ENCODE results near the gene ZEB2.

ZEB2 gene

GRCh38 chr2:144475569-144476275 lies 44.2 kb downstream of the ZEB2 start:
- H3K27ac ChIP-seq: no peak overlapping the region
- no peak for DNase-seq (ENCODE audit: low read depth, low spot score)

- no peak for DNase-seq (ENCODE audit: low read depth, low spot score)
- no peak overlapping the region for H3K27ac ChIP-seq
Measured at GRCh38 chr2:144475044-144475443, 44.9 kb downstream of the ZEB2 start.

GRCh38 chr2:144474017-144474416 lies 45.9 kb downstream of the ZEB2 start:
- H3K27ac ChIP-seq: no peak overlapping the region
- DNase-seq (ENCODE audit: low read depth, low spot score): no peak

DNA sequence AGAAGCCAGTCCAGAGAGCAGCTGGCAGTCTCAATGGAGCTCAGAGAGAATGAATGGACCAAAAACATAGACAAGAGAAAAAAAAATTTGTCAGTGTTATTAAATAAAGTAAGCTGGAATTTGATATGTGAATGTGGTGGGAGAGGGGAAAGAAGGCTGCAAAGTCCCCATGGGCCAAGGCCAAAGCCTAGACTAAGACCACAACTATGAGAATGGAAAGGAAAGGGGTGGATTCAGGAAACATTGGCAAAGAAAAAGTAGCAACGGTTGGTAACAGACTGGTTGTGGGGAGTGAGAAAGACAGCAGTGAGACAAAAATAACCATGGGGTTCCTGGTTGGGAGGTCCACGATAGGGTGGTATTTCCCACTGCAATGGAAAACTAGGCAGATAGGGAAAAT lies 47.0 kb downstream of the ZEB2 start:
- H3K27ac ChIP-seq: no peak overlapping the region
- DNase-seq (ENCODE audit: low read depth, low spot score): no peak

- no peak overlapping the region for H3K27ac ChIP-seq
- DNase-seq (ENCODE audit: low read depth, low spot score): no peak
Measured at GRCh38 chr2:144472046-144472412, 47.9 kb downstream of the ZEB2 start.

DNA sequence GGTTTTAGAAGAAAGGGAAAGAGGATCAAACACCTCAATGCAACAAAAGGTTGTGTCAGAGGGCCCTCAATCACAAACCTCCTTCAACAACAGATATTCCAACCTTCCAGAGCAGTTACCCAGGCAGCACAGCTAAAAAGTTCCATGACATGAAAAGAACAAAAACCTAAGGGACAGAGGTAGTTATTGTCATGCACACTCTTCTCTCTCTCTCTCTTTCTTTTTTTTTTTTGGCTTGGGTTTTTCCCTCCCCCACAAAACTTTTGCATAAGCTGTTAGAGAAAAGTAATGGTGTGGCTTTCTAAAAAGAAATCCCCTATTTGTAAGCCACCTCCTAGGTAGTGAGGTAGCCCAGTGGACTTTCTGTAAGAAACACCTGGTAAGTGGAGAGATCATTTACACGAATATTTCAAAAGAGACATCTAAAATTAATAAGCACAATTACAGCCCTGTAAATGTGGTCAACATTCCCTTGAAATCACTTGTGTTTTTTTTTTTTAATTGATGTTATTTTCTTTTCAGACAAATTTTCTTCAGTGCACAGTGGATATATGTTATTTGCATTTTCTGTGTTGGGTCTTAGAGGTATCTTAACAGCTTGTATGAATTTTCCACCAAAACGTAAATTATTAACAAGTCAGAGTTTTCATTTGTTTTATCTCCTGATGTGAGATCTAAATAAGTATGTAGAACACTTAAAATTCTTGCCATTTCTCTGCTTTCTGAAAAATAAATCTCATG lies 48.4 kb downstream of the ZEB2 start:
- DNase-seq (ENCODE audit: low read depth, low spot score): no peak
- no peak overlapping the region for H3K27ac ChIP-seq

- no peak for DNase-seq (ENCODE audit: low read depth, low spot score)
- H3K27ac ChIP-seq: no peak overlapping the region
Measured at GRCh38 chr2:144470816-144471215, 49.1 kb downstream of the ZEB2 start.

DNA sequence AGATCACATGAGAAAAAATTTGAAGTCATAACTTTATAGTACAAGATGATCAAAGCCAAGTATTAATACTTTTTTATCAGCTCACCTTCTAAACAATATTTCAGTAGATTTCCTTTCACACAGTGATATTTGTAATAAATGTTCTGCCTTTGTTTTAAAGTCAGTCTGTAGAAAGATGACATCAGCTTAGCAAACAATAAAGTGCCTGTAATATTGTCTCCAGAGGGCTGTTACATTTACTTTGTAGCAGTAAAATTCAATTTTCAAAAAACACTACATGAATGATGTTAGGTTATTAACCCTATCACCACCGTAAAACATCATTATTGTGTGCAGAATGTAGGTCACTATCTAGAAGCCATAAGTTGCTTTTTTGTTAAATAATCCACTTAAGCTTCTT lies 49.6 kb downstream of the ZEB2 start:
- no peak for DNase-seq (ENCODE audit: low read depth, low spot score)
- H3K27ac ChIP-seq: no peak overlapping the region

- H3K27ac ChIP-seq: no peak overlapping the region
Measured at GRCh38 chr2:144469798-144470197, 50.1 kb downstream of the ZEB2 start.

GRCh38 chr2:144468823-144469595 lies 50.9 kb downstream of the ZEB2 start:
- no peak for DNase-seq (ENCODE audit: low read depth, low spot score)
- H3K27ac ChIP-seq: no peak overlapping the region

More at GRCh38 chr2:144469798-144470197, 50.1 kb downstream of the ZEB2 start:
- DNase-seq (ENCODE audit: low read depth, low spot score): no peak

- H3K27ac ChIP-seq: no peak overlapping the region
- DNase-seq (ENCODE audit: low read depth, low spot score): no peak
Measured at GRCh38 chr2:144467502-144468137, 52.3 kb downstream of the ZEB2 start.

GRCh38 chr2:144466637-144467036 lies 53.3 kb downstream of the ZEB2 start:
- DNase-seq (ENCODE audit: low read depth, low spot score): no peak
- no peak overlapping the region for H3K27ac ChIP-seq

GRCh38 chr2:144465749-144466148 lies 54.2 kb downstream of the ZEB2 start:
- no peak overlapping the region for H3K27ac ChIP-seq
- no peak for DNase-seq (ENCODE audit: low read depth, low spot score)

DNA sequence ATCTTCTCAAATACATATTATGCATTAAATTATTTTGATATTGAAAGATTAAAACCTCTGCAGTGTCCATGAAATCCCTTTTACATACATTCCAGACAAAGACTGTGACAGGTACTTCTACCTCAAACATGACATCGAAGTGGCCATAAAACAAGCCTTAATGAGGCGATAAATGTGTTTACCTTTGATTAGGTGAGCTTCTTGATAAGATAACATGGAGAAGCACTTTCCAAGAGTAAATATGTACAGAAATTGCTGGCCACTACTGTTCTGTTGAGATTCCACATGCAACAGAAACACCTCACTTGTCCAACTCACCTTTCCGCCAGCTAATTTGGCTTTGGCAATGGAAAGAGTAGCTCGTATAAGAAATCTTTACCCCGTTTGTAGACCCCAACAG lies 55.2 kb downstream of the ZEB2 start:
- H3K27ac ChIP-seq: no peak overlapping the region
- no peak for DNase-seq (ENCODE audit: low read depth, low spot score)

GRCh38 chr2:144463266-144463665 lies 56.7 kb downstream of the ZEB2 start:
- no peak overlapping the region for H3K27ac ChIP-seq
- no peak for DNase-seq (ENCODE audit: low read depth, low spot score)

- no peak for DNase-seq (ENCODE audit: low read depth, low spot score)
Measured at GRCh38 chr2:144462266-144462665, 57.7 kb downstream of the ZEB2 start.

DNA sequence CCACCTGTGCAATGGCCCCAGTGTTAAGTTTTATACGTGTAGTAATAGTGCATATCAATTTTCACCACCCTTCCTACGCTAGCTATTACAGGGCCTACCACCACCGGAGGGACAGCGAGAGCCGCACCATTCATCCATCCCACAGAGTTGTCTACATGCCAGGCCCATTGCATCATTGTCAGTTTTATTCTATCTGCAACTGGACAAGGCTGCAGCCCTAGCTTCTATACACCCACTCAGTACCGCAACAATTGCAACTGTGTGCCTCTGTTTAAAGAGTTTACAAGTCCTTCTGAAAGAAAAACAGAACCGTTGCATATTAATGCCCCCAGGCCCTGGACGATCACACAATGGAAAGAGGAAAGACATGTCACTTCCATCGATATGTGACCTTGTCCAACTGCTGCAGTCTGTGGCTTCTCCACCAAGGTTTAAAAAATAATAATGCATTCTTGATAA lies 58.6 kb downstream of the ZEB2 start:
- DNase-seq (ENCODE audit: low read depth, low spot score): no peak
- H3K27ac ChIP-seq: no peak overlapping the region

More at GRCh38 chr2:144462266-144462665, 57.7 kb downstream of the ZEB2 start:
- H3K27ac ChIP-seq: no peak overlapping the region

- no peak overlapping the region for H3K27ac ChIP-seq
Measured at GRCh38 chr2:144460727-144461307, 59.1 kb downstream of the ZEB2 start.

DNA sequence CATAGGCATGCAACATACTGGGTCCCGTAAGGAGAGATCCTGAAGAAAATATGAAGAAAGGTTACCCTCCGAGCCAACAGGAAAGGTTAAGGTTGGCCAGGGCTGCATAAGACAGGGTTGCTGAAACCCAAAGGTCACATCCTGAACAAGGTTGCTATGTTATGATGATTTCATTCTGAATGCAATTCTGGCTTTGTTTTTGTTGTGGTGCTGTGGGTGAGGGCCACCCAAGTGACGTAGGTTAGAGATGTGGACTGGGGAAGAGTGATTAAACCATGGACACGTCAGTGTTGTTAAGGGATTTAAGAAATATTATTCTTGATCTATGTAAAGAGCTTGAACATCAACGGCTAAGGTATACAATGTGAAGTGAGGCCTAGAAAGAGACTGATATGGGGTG lies 60.0 kb downstream of the ZEB2 start:
- DNase-seq (ENCODE audit: low read depth, low spot score): no peak
- H3K27ac ChIP-seq: no peak overlapping the region

More at GRCh38 chr2:144460727-144461307, 59.1 kb downstream of the ZEB2 start:
- DNase-seq (ENCODE audit: low read depth, low spot score): no peak

DNA sequence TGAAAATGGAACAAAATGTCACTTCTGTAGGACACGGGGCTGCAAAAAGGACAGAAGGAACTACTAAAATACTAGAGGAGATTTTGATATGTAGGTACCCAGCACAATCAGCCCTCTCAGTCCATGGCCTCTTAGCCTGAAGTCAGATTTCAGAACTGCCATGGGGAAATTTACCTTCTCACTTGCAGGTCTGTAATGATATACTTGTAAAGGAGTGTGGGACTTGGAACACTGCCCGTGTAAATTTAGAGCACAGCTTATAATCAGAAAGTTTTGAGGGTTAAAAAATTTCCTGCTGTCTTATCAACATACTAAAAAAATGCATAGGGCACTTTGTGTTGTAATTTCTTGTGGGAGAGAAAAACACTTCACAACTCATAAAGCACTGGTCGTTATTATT lies 60.6 kb downstream of the ZEB2 start:
- H3K27ac ChIP-seq: no peak overlapping the region

More for the DNA sequence above, 60.6 kb downstream of the ZEB2 start:
- no peak for DNase-seq (ENCODE audit: low read depth, low spot score)

Measured in epithelial cell of prostate (primary cell).